Ramos (cell line): ENCODE results near the gene CLTA.
"Not testable (repeated sequence)": the region's sequence is repeated elsewhere in the genome, so short reads cannot be mapped to it uniquely, and the experiment has no call there.

Experiments
- in situ Hi-C: fragments of 300-500 bp; cut with MboI; formaldehyde crosslinking; loops from one replicate; pipeline ENCODE4 v1.14.3; 2022; ENCODE audit warnings: low sequenced_read_pairs; ENCODE audit not compliant: unreplicated experiment

CLTA gene

GRCh38 chr9:36218411-36218901 lies 27.7 kb downstream of the CLTA start:
- in situ Hi-C loops: no loop called here

- in situ Hi-C loops: no loop called here
Measured at GRCh38 chr9:36221667-36222066, 30.9 kb downstream of the CLTA start.

GRCh38 chr9:36222449-36222848 lies 31.7 kb downstream of the CLTA start:
- in situ Hi-C loops: no loop called here

- in situ Hi-C loops: no loop called here
Measured at GRCh38 chr9:36237230-36237629, 46.5 kb downstream of the CLTA start.

- in situ Hi-C loops: not testable (repeated sequence)
Measured at GRCh38 chr9:36239205-36239604, 48.5 kb downstream of the CLTA start.

GRCh38 chr9:36239675-36240074 lies 49.0 kb downstream of the CLTA start:
- in situ Hi-C loops: not testable (repeated sequence)

GRCh38 chr9:36245906-36246305 lies 55.2 kb downstream of the CLTA start:
- in situ Hi-C loops: no loop called here

- in situ Hi-C loops: no loop called here
Measured at GRCh38 chr9:36247356-36247755, 56.6 kb downstream of the CLTA start.

- in situ Hi-C loops: not testable (repeated sequence)
Measured at GRCh38 chr9:36248061-36248460, 57.3 kb downstream of the CLTA start.

- in situ Hi-C loops: no loop called here
Measured at GRCh38 chr9:36249189-36249588, 58.5 kb downstream of the CLTA start.

GRCh38 chr9:36250079-36250478 lies 59.4 kb downstream of the CLTA start:
- in situ Hi-C loops: no loop called here

GRCh38 chr9:36251428-36251827 lies 60.7 kb downstream of the CLTA start:
- in situ Hi-C loops: no loop called here

- in situ Hi-C loops: no loop called here
Measured at GRCh38 chr9:36258208-36258995, 67.7 kb downstream of the CLTA start, which contains the start of gene GNE. Gene GNE, minus strand, starts transcription at chr9:36258448. Its CDS starts 9,093 bp downstream, at chr9:36249355.

GRCh38 chr9:36258996-36259533 lies 68.3 kb downstream of the CLTA start:
- in situ Hi-C loops: no loop called here
